ENCODE data around the gene USP3. TPM values are rescaled to one million over a fixed set of nuclear protein-coding genes. Genes with fewer than 3 reads are reported as not detected.

Gene USP3
- total and polyA plus RNA-seq, 2 donors (not counting 3 experiments of a cell fraction or from before 2014, with no cell fraction given) = 18.8 to 52.4 TPM

DNA sequence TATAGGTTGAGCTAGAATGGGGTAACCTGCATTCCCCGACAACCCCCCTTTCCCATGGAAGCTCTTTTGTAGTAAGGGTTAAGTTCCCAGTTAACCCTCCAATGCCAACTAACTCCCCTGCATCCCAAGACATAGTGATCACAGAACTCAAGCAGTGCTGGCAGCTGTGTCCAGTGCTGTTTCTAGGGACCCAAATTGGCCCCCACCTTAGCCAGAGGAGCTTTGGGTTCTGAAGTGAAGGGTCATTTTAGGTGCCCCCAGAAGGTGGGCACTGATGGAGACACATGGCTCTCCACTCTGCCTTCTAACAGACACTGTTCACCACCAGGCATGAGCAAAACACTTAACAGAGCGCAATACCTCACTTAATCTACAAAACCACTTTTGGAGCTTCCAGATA is 99.9 kb downstream of the USP3 start:
- Histone ChIP-seq H3K27ac (ENCODE audit: insufficient read depth, low read depth, low read length) (no peak overlapping the region), H3K4me3 (replicated peaks in 1 of 3; ENCODE audit: insufficient read depth in 1 of 3, low read depth in 1 of 3, low read length in 3 of 3) (no peak overlapping the region), H3K4me2 (ENCODE audit: insufficient read depth, low read length) (no peak overlapping the region), H4K20me1 (replicated peaks; ENCODE audit: control insufficient read depth, extremely low read depth, insufficient read depth, low read length) (no peaks in the 10 kb centered on the region), H3K36me3 (ENCODE audit: control insufficient read depth in 2 of 2, extremely low read depth in 1 of 2, insufficient read depth in 2 of 2, low read length in 2 of 2) (peaks cover 5 to 12% of the 10 kb centered on the region in 2 experiments), H3K9me3 (replicated peaks; ENCODE audit: control insufficient read depth, insufficient read depth, low read length) (no peaks in the 10 kb centered on the region), H3K79me2 (ENCODE audit: control insufficient read depth, insufficient read depth, low read length) (no peaks in the 10 kb centered on the region), H3K9ac (replicated peaks; ENCODE audit: extremely low read depth, insufficient read depth, low read length) (no peak overlapping the region), H3K4me1 (ENCODE audit: control insufficient read depth, extremely low read depth, insufficient read depth, low read length) (peaks cover 17% of the 10 kb centered on the region), H3K27me3 (ENCODE audit: control insufficient read depth in 2 of 2, insufficient read depth in 2 of 2, low read length in 2 of 2) (no peaks in the 10 kb centered on the region), H3K9me1 (replicated peaks; ENCODE audit: control insufficient read depth, extremely low read depth, insufficient read depth, low read length) (no peaks in the 10 kb centered on the region), H2AFZ (ENCODE audit: low read depth, low read length) (no peak overlapping the region)
- no TSS peak for BruUV-seq (replicated peaks)
- intact Hi-C loops (cut with micrococcal nuclease) (no loop called here), dilution Hi-C loops (cut with MboI; ENCODE audit: extremely low pct_ligation_motif_present, low sequenced_read_pairs) (no loop called here)
- ChIA-PET POLR2A (no interaction called here), CTCF (interaction anchor here (2.0 kb wide), 1 partner anchor 137 kb away, joined by 6 read pairs; no protein-coding TSS in a partner anchor)
- no peak for DNase-seq (ENCODE audit: low read depth, low spot score)
- TF ChIP-seq, protein P1, sequence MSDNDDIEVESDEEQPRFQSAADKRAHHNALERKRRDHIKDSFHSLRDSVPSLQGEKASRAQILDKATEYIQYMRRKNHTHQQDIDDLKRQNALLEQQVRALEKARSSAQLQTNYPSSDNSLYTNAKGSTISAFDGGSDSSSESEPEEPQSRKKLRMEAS (IDR thresholded peaks at IDR 0.05; ENCODE audit: insufficient read depth, insufficient read length) = no peak
- TF ChIP-seq MYC (IDR thresholded peaks at IDR 0.05; ENCODE audit: low read depth, low read length) = no peak
- TF ChIP-seq JUN (IDR thresholded peaks at IDR 0.05; ENCODE audit: borderline replicate concordance, insufficient read depth, insufficient read length, low read depth) = no peak
- TF ChIP-seq POLR2A (IDR thresholded peaks at IDR 0.05; ENCODE audit: low read depth, low read length) = no peak
- TF ChIP-seq GATA2 (IDR thresholded peaks at IDR 0.05; ENCODE audit: insufficient read depth, insufficient read length, low read depth, low read length) = no peak
- TF ChIP-seq FOS (IDR thresholded peaks at IDR 0.05; ENCODE audit: borderline replicate concordance, insufficient read depth, low read length) = no peak
- TF ChIP-seq, protein P2, sequence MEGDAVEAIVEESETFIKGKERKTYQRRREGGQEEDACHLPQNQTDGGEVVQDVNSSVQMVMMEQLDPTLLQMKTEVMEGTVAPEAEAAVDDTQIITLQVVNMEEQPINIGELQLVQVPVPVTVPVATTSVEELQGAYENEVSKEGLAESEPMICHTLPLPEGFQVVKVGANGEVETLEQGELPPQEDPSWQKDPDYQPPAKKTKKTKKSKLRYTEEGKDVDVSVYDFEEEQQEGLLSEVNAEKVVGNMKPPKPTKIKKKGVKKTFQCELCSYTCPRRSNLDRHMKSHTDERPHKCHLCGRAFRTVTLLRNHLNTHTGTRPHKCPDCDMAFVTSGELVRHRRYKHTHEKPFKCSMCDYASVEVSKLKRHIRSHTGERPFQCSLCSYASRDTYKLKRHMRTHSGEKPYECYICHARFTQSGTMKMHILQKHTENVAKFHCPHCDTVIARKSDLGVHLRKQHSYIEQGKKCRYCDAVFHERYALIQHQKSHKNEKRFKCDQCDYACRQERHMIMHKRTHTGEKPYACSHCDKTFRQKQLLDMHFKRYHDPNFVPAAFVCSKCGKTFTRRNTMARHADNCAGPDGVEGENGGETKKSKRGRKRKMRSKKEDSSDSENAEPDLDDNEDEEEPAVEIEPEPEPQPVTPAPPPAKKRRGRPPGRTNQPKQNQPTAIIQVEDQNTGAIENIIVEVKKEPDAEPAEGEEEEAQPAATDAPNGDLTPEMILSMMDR (IDR thresholded peaks at IDR 0.05; ENCODE audit: extremely low read depth in 1 of 2, insufficient read depth in 1 of 2, low read depth in 1 of 2, low read length in 2 of 2) = no peak
- no peak for TF ChIP-seq EZH2 (IDR thresholded peaks at IDR 0.05; ENCODE audit: borderline replicate concordance, low read depth, low read length, severe bottlenecking)
- no peak for TF ChIP-seq POLR2AphosphoS5 (IDR thresholded peaks at IDR 0.05; ENCODE audit: insufficient read depth, low read depth, low read length)
- FAIRE-seq = no peak

Data from endothelial cell of umbilical vein (primary cell).